ENCODE data around the gene CSNK2A3. TPM values are rescaled to one million over a fixed set of nuclear protein-coding genes. Genes with fewer than 3 reads are reported as not detected.

Gene CSNK2A3
- total RNA-seq, 2 experiments from 2014 or later: 0.63 to 0.82 TPM

- DNase-seq (ENCODE audit: low spot score): no peak
- Histone ChIP-seq H3K9me3 (ENCODE audit: low read length) (no peaks in the 10 kb centered on the region), H3K4me2 (ENCODE audit: low read length) (no peak overlapping the region), H3K4me3 (ENCODE audit: low read depth, low read length, poor library complexity, severe bottlenecking) (no peak overlapping the region), H3K9me2 (ENCODE audit: insufficient read depth, low read length) (no peaks in the 10 kb centered on the region), H3K27ac (ENCODE audit: low read depth, low read length, poor library complexity, severe bottlenecking) (no peak overlapping the region), H3K4me1 (ENCODE audit: insufficient read depth, low read length, poor library complexity, severe bottlenecking) (no peaks in the 10 kb centered on the region), H3K79me2 (ENCODE audit: insufficient read depth, low read depth, low read length) (no peaks in the 10 kb centered on the region), H2AFZ (ENCODE audit: low read length) (no peak overlapping the region), H3K36me3 (ENCODE audit: insufficient read depth, low read length) (no peaks in the 10 kb centered on the region), H4K20me1 (ENCODE audit: insufficient read depth, low read length) (no peaks in the 10 kb centered on the region)
- intact Hi-C loops (cut with micrococcal nuclease; ENCODE audit: unreplicated experiment): no loop called here
- BruUV-seq (replicated peaks): no TSS peak
- POLR2A ChIA-PET: no interaction called here
- CTCF ChIA-PET (ENCODE audit: unreplicated experiment): no interaction called here
- TF ChIP-seq CTCF (conservative IDR thresholded peaks at IDR 0.05; ENCODE audit: low read length): no peak
- TF ChIP-seq EZH2phosphoT487 (IDR thresholded peaks at IDR 0.05; ENCODE audit: borderline replicate concordance, low read depth, low read length): no peak
Measured at GRCh38 chr11:11313426-11313825, 39.6 kb downstream of the CSNK2A3 start.

GRCh38 chr11:11312738-11313137 is 40.3 kb downstream of the CSNK2A3 start:
- H3K36me3 ChIP-seq (ENCODE audit: insufficient read depth, low read length): no peaks in the 10 kb centered on the region
- H3K4me1 ChIP-seq (ENCODE audit: insufficient read depth, low read length, poor library complexity, severe bottlenecking): no peaks in the 10 kb centered on the region
- H3K4me3 ChIP-seq (ENCODE audit: low read depth, low read length, poor library complexity, severe bottlenecking): no peak overlapping the region
- H3K79me2 ChIP-seq (ENCODE audit: insufficient read depth, low read depth, low read length): no peaks in the 10 kb centered on the region
- H2AFZ ChIP-seq (ENCODE audit: low read length): no peak overlapping the region
- no peak overlapping the region for H3K27ac ChIP-seq (ENCODE audit: low read depth, low read length, poor library complexity, severe bottlenecking)
- no TSS peak for BruUV-seq (replicated peaks)
- H3K4me2 ChIP-seq (ENCODE audit: low read length): no peak overlapping the region
- no peaks in the 10 kb centered on the region for H4K20me1 ChIP-seq (ENCODE audit: insufficient read depth, low read length)
- intact Hi-C loops (cut with micrococcal nuclease; ENCODE audit: unreplicated experiment): no loop called here
- no peak for TF ChIP-seq CTCF (conservative IDR thresholded peaks at IDR 0.05; ENCODE audit: low read length)
- no peak for TF ChIP-seq EZH2phosphoT487 (IDR thresholded peaks at IDR 0.05; ENCODE audit: borderline replicate concordance, low read depth, low read length)
- POLR2A ChIA-PET: no interaction called here
- H3K9me3 ChIP-seq (ENCODE audit: low read length): no peaks in the 10 kb centered on the region
- DNase-seq (ENCODE audit: low spot score): no peak
- H3K9me2 ChIP-seq (ENCODE audit: insufficient read depth, low read length): no peaks in the 10 kb centered on the region
- CTCF ChIA-PET (ENCODE audit: unreplicated experiment): no interaction called here

- intact Hi-C loops (cut with micrococcal nuclease; ENCODE audit: unreplicated experiment): no loop called here
- H3K4me3 ChIP-seq (ENCODE audit: low read depth, low read length, poor library complexity, severe bottlenecking): no peak overlapping the region
- no peak overlapping the region for H3K27ac ChIP-seq (ENCODE audit: low read depth, low read length, poor library complexity, severe bottlenecking)
- POLR2A ChIA-PET: no interaction called here
- no peaks in the 10 kb centered on the region for H3K4me1 ChIP-seq (ENCODE audit: insufficient read depth, low read length, poor library complexity, severe bottlenecking)
- H3K36me3 ChIP-seq (ENCODE audit: insufficient read depth, low read length): no peaks in the 10 kb centered on the region
- BruUV-seq (replicated peaks): no TSS peak
- TF ChIP-seq EZH2phosphoT487 (IDR thresholded peaks at IDR 0.05; ENCODE audit: borderline replicate concordance, low read depth, low read length) (no peak), CTCF (conservative IDR thresholded peaks at IDR 0.05; ENCODE audit: low read length) (no peak)
- no peaks in the 10 kb centered on the region for H4K20me1 ChIP-seq (ENCODE audit: insufficient read depth, low read length)
- DNase-seq (ENCODE audit: low spot score): peak; percentile 32
- no peaks in the 10 kb centered on the region for H3K79me2 ChIP-seq (ENCODE audit: insufficient read depth, low read depth, low read length)
- H3K9me3 ChIP-seq (ENCODE audit: low read length): no peaks in the 10 kb centered on the region
- no peak overlapping the region for H2AFZ ChIP-seq (ENCODE audit: low read length)
- H3K4me2 ChIP-seq (ENCODE audit: low read length): no peak overlapping the region
- CTCF ChIA-PET (ENCODE audit: unreplicated experiment): no interaction called here
- H3K9me2 ChIP-seq (ENCODE audit: insufficient read depth, low read length): no peaks in the 10 kb centered on the region
Measured at GRCh38 chr11:11311169-11311568, 41.9 kb downstream of the CSNK2A3 start.
